PC-9 (cell line): Measurements from ENCODE around the gene DDR2.

ENCODE experiments used
- CTCF ChIP-seq: fragments of 200-600 bp; sonication (generic); conservative IDR thresholded peaks from 2 replicates; pipeline ENCODE4 v1.6.1; 2017; ENCODE audit warnings: mixed run types, antibody characterized with exemption, mild to moderate bottlenecking, moderate library complexity
- EZH2 ChIP-seq: fragments of 200-600 bp; sonication (generic); IDR thresholded peaks from 2 replicates; pipeline ENCODE4 v1.8.0; 2017; ENCODE audit warnings: antibody characterized with exemption, low read depth

GRCh38 chr1:162779043-162779442 is 146.8 kb downstream of the DDR2 start:
- TF ChIP-seq EZH2 (no peak), CTCF (no peak)
